GM21576 (cell line): Measurements from ENCODE around the gene SWSAP1.

Experiments used
- ATAC-seq: cut with Tn5 transposase; IDR thresholded peaks from one replicate; pipeline ENCODE4 v1.9.1; 2021; ENCODE audit warnings: mild to moderate bottlenecking, moderate library complexity; ENCODE audit not compliant: unreplicated experiment

Gene SWSAP1

DNA sequence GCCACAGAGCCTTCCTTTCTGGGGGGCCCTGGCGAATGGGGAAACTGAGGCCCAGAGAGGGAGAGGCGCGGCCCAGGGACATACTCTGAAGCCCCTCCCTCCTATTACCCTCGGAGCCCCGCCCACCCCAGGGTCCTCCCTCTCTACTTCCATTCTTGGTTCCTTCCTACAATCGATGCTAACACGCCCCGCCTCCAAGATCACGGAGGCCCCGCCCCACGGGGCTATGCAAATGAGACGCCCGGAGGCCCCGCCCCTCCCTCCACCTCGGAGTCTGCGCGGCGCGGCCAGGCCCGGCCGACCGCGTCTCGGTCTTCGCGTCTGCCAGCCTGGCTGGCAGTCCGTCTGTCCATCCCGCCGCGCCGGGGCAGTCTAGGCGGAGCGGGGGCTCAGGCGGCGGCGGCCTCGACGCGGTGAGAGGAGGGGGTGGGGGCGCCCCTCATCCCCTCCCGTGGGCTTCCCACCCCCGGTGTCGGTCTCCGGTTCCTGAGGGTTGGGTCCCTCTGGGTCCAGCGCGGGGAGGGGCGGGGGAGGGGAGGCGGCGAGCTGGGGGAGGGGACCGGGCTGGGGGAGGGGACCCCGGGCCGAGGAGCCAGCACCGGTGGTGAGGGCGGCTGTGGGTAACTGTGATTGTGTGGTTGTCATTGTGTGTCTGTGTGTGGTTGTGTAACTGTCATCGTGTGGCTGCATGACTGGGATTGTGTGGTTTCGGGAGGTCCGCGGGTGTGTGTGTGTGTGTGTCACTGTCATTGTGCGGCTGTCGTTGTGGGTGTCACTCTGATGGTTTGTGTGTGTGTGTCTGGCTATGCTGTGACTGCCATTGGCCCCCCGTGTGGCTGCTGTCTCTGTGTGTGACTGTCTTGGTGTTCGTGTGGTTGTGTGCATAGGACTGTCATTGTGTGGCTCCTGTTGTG, 19.0 kb upstream of the SWSAP1 start, which contains the start of gene PLPPR2:
Gene PLPPR2 (plus strand): TSS at position 273 of the 914 bp plus-strand sequence. CDS start 2,242 bp downstream, outside the sequence.
- no peak for ATAC-seq

DNA sequence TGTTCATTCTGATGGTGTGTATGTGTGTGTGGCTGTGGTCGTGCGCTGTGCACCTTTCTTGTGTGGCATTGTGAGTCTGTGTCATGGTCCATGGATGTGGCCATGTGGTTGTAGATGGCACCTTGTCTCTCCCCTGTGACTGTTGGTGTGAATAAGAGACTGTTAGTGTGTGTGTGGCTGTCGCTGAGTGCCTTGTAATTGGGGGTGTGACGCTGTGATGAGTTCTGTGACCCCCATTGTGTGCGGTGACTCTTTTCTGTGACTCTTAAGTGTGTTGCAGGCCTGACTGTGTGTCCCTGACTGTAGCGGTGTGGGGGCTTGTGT, 18.4 kb upstream of the SWSAP1 start:
- no peak for ATAC-seq

- no peak for ATAC-seq
Measured at GRCh38 chr19:11356676-11357550, 17.6 kb upstream of the SWSAP1 start.

DNA sequence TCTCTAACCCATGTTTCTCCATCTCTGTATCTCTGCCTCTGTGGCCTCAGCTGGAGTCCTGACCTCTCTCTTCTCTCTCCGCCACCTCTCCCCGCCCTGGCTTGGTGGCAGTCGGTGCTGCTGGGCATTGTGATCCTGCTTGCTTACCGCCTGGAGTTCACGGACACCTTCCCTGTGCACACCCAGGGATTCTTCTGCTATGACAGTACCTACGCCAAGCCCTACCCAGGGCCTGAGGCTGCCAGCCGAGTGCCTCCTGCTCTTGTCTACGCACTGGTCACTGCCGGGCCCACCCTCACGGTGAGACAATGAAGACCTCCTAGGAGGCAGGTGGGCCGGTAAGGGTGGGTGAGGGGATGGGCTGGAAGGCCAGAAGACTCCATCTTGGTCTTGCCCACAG, 15.0 kb upstream of the SWSAP1 start:
- no peak for ATAC-seq

- ATAC-seq, result no peak
Measured at GRCh38 chr19:11361037-11361770, 13.3 kb upstream of the SWSAP1 start.

GRCh38 chr19:11361771-11362731, 12.4 kb upstream of the SWSAP1 start:
- ATAC-seq, result no peak

DNA sequence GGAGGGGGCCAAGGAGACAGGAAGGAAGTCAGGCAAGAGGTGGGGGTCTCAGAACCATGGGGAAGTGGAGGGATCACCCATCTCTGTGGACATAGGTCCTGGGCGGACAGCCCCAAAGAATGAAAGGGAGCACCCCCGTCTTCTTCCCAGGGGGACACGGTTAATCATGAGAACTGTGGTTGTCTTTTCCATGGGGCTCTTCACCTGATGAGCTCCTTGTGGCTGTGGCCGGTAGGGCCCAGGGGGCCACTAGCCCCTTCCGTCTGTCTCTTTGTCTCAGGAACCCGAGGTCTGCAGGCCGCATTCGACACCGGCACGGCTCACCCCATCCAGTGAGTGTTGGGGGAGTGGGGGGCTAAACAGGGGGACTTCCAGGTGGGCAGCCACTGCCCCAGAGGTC, 10.6 kb upstream of the SWSAP1 start:
- no peak for ATAC-seq

- no peak for ATAC-seq
Measured at GRCh38 chr19:11364296-11364904, 10.1 kb upstream of the SWSAP1 start.

DNA sequence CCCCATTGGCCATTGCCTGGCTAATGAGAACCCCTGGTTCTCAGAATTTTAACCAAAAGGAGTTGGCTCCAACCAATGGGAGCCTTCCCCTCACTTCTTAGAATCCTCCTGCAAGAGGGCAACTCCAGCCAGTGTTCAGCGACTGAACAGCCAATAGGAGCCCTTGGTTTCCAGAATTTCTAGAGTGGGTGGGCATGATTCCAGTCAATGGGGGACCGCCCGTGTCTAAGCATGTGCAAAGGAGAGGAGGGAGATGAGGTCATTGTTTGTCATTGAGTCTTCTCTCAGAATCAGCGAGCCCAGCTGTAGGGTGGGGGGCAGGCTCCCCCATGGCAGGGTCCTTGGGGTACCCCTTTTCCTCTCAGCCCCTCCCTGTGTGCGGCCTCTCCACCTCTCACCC, 9.5 kb upstream of the SWSAP1 start:
- ATAC-seq, result no peak

GRCh38 chr19:11365557-11366117, 8.8 kb upstream of the SWSAP1 start:
- no peak for ATAC-seq

DNA sequence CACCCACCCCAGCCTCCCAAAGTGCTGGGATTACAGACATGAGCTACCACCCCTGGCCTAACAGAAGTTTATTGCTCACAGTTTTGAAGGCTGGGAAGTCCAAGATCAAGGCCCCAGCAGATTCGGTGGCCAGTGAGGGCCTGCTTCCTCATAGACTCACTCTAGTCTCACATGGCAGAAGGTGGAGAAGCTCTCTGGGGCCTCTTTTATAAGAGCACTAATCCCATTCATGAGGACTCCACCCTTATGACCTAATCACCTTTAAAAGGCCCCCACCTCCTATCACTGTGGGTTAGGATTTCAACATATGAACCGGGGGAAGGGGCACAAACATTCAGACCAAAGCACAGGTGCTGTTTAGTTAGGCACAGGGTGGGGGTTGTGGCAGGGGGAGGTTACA, 6.9 kb upstream of the SWSAP1 start:
- no peak for ATAC-seq

GRCh38 chr19:11370744-11371143, 3.7 kb upstream of the SWSAP1 start:
- no peak for ATAC-seq

GRCh38 chr19:11373166-11373884, 1.1 kb upstream of the SWSAP1 start:
- ATAC-seq, result no peak

GRCh38 chr19:11373885-11374432, 507 bp upstream of the SWSAP1 start:
- ATAC-seq, result no peak

DNA sequence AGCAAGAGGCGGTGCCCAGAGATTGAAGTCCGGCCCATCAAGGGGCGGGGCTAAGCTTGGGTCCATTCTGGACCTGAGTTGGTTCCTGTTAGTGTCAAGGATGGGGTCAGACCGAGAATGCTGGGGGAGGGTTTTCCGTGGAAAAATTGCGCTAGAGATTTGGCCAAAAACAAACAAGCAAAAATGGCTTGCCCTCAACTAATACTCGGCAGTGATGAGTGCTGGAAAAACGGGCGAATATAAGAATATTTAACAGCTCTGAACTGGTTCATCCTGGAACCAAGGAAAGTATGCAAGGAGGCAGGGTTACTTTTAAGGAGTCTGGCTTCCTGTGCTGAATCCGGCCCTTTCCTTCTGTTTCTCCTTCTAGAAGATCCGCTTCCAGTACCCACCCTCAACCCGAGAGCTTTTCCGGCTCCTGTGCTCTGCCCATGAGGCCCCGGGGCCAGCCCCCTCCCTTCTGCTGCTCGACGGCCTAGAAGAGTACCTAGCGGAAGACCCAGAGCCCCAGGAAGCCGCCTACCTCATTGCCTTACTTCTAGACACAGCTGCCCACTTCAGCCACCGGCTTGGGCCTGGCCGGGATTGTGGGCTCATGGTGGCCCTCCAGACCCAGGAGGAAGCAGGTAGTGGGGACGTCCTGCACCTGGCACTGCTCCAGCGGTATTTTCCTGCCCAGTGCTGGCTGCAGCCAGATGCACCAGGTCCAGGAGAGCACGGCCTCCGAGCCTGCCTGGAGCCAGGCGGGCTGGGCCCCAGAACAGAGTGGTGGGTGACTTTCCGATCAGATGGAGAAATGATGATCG, 880 bp downstream of the SWSAP1 start:
- no peak for ATAC-seq

DNA sequence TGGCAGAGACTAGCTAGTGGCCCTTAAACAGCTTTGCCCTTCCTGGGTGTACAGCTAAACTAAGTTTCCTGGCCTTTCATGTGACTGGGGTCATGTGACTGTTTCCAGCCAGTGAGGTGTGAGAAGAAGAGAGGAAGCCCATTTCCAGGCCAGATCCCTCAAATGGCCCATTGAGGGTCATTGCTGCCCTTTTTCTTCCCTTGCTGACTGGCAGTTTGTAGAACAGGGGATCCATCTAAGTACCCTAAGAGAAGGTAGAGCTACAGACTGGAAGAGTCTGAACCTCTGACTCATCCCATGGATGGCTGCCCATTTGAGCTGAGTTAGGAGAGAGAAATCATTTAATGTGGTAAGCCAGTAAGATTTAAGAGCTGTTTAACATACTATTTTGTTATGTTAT, 2.8 kb downstream of the SWSAP1 start:
- ATAC-seq, result no peak

DNA sequence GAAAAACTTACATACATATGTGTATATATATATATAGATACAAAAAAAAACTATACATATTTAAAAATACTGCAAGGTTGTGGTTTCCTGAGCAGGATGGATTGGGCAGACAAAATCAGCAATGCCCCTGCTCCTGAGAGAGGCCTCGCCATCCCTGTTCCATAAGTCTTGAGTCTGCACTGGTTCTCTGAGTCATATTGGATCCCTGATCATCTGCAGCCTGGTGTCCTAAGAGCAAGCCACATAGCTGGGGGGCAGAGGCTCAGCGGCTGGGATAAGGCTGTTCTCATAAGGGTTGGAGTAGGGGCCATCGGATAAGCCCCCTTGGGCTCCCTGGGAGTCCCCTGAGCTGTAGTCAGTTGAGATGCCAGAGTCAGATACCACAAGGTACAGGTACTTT, 3.3 kb downstream of the SWSAP1 start:
- no peak for ATAC-seq
